Pancreas (tissue), 10 donors: ENCODE results near the gene ADAMTS9. TPM values are rescaled to one million over a fixed set of nuclear protein-coding genes. Genes with fewer than 3 reads are reported as not detected.

ENCODE experiments used
- ATAC-seq, 4 donors: fragments of 200-7000 bp; cut with Tn5 transposase; one replicate each; pipeline versions ENCODE4 v1.8.0 to v1.9.1; 2020; ENCODE audit warnings: mild to moderate bottlenecking in 4 of 4, moderate library complexity in 4 of 4
- DNase-seq, 6 donors: peaks; one replicate each; pipeline ENCODE4 v3.0.0-alpha.2; 2020
- FAIRE-seq: peaks from 2 replicates; lab custom pipeline; 2012; peaks lifted over from hg19 to GRCh38; lab: Jason Lieb, UNC
- H3K27ac ChIP-seq, 4 donors: fragments of 200-600 bp; sonication (generic); 1 replicate in 3 of 4; 2 replicates in 1 of 4; pipeline versions ENCODE4 v1.5.0 to v1.8.0; 2020
- H3K27me3 ChIP-seq, 4 donors: fragments of 200-600 bp; one replicate each; pipeline ENCODE4 v1.8.0; 2021
- H3K36me3 ChIP-seq, 3 donors: fragments of 200-600 bp; sonication (generic) in 1 of 3; one replicate each; pipeline versions ENCODE4 v1.5.0 to v1.8.0; 2020 to 2021
- H3K4me1 ChIP-seq, 3 donors: fragments of 200-600 bp; one replicate each; pipeline ENCODE4 v1.8.0; 2021
- H3K4me3 ChIP-seq, 4 donors: fragments of 200-600 bp; sonication (generic) in 2 of 4; one replicate each; pipeline versions ENCODE4 v1.5.0 to v1.8.0; 2020 to 2021
- H3K9me3 ChIP-seq, 4 donors: fragments of 200-600 bp; one replicate each; pipeline ENCODE4 v1.8.0; 2021
- WGBS, 2 donors: extraction: QIAGEN DNeasy Blood & Tissue Kit; methylation state at CpG; one replicate each; pipeline ENCODE4 v1.1.7; 2013; 5-methylcytosine and 5-hydroxymethylcytosine counted together
- intact Hi-C, 3 donors: fragments of 100-400 bp; cut with DNase I; formaldehyde crosslinking; loops; one replicate each; pipeline versions ENCODE4 v1.11.1 to v1.14.2; 2022
- polyA plus RNA-seq, 2 donors: library from polyadenylated mRNA; stranded (reverse); fragments of 200-250 nt; gene quantifications; one replicate each; pipeline ENCODE4 v1.2.3, GENCODE V29; 2013
- total RNA-seq, 6 donors: library from RNA; stranded (reverse); fragmentation: NEBNext Ultra II Directional in 4 of 6; extraction: Animal tissue kit (Norgen Biotek cat#: 25700) in 4 of 6; gene quantifications; one replicate each; pipeline versions ENCODE4 v1.2.1 to v1.2.4, GENCODE V29; 2021 to 2023
- TF ChIP-seq, protein P1 (sequence below), 4 donors: fragments of 200-600 bp; sonication (generic) in 3 of 4; IDR thresholded peaks; one replicate each; pipeline versions ENCODE4 v1.5.0 to v1.8.0; 2021; ENCODE audit warnings: antibody characterized with exemption in 4 of 4
- donor health status: healthy with polysubstance abuse.
- donor health status: DM: no; HTN: no; CAD: no; lungs with moderate emphysema.
- donor health status: DM: no; HTN: no; CAD: no.
- donor health status: control.
- donor health status: control.
- donor health status: Bipolar disorder and iron deficiency.
- donor health status: DM: yes; HTN: yes; CAD: no.
- donor health status: DM: no; HTN: no; CAD: no.
- donor health status: DM: no; HTN: no; CAD: no.
- donor health status: DM: yes; HTN: yes; CAD: no.

Gene ADAMTS9
- total and polyA plus RNA-seq, 8 donors = 11.4 to 34.7 (median 16.2) TPM

DNA sequence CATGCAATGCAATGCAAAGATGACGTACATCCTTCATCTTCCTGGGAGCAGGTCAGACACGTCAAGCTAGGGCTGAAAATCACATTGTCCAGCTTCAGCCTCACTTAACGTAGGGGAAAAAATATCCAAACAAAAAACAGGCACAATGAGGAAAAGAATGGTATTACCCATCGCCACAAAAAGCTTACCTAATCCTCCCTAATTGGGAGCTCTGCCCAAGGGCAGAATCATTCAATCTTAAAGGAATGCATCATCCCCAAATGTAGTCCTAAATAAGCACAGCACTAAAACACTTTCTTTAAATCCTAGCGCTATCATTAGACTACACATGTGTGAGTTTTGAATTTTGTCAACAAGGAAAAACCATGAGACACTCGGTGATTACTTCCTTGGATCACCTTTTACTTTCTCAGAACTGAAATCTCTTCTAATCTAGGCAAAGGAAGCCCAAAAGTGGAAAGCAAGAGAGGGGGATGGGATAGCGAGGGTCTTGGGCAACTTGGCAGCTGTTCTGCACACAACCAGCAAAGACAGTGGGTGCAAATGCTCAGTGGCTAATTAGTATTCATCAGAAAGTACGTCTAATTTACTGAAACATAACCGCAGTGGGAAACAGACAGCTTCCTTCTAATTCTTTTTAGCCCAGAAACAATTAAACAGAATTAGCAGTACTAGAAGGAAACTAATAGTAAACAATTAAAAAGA lies 87.4 kb downstream of the ADAMTS9 start:
- FAIRE-seq = no peak
- ATAC-seq = no peak
- intact Hi-C loops = no loop called here
- no peak for DNase-seq
- 75 to 83% methylated on average over 9 of the region's 9 CpGs for WGBS, 2 donors
- Histone ChIP-seq H3K4me3 (no peak overlapping the region), H3K36me3 (no peaks in the 10 kb centered on the region), H3K9me3 (no peaks in the 10 kb centered on the region), H3K27ac (no peak overlapping the region), H3K27me3 (no peaks in the 10 kb centered on the region), H3K4me1 (no peaks in the 10 kb centered on the region)
- TF ChIP-seq, protein P1, sequence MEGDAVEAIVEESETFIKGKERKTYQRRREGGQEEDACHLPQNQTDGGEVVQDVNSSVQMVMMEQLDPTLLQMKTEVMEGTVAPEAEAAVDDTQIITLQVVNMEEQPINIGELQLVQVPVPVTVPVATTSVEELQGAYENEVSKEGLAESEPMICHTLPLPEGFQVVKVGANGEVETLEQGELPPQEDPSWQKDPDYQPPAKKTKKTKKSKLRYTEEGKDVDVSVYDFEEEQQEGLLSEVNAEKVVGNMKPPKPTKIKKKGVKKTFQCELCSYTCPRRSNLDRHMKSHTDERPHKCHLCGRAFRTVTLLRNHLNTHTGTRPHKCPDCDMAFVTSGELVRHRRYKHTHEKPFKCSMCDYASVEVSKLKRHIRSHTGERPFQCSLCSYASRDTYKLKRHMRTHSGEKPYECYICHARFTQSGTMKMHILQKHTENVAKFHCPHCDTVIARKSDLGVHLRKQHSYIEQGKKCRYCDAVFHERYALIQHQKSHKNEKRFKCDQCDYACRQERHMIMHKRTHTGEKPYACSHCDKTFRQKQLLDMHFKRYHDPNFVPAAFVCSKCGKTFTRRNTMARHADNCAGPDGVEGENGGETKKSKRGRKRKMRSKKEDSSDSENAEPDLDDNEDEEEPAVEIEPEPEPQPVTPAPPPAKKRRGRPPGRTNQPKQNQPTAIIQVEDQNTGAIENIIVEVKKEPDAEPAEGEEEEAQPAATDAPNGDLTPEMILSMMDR (IDR thresholded peaks at IDR 0.05) = no peak

DNA sequence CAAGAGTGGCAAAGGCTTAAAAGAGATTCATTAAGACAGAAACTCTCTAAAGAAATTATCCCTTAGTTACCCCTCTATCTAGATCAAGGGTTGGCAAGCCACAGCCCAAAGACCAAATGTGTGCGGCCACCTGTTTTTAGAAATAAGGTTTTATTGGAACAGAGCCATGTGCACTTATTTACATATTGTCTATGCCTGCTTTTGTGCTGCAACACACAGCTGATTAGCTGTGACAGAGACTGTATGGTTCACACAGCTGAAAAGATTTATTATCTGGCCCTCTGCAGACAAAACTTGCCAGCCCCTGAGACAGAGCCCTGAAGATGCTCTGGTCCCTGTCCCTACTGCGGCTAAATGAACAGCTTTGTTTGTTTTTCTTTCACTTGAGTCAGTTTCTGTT lies 88.1 kb downstream of the ADAMTS9 start:
- 26 to 34% methylated on average over 2 of the region's 2 CpGs for WGBS, 2 donors
- Histone ChIP-seq H3K27ac (no peak overlapping the region), H3K36me3 (no peaks in the 10 kb centered on the region), H3K4me3 (no peak overlapping the region), H3K4me1 (no peaks in the 10 kb centered on the region), H3K9me3 (no peaks in the 10 kb centered on the region), H3K27me3 (no peaks in the 10 kb centered on the region)
- no peak for DNase-seq
- FAIRE-seq = no peak
- TF ChIP-seq, protein P1 (IDR thresholded peaks at IDR 0.05) = no peak
- no peak for ATAC-seq
- intact Hi-C loops = no loop called here

DNA sequence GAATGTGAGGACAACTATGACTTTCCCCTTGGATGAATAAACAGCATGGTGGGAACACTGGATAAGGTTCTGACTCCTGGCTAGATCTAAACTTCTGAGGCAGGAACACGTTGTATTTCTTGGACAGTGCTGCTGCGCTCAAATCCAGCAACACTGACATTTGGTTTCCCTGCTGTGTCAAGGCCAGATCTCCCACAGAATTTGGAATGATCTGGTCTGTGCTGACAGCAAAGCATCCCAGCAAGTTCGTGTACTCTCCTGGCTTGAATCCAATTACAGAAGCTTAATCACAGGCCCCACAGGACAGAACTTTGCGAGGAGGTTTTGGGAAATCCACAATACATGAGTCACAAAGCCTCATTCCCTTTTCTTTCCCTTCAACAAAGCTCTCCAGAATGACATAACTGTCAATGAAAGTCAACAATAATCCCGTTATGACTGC lies 92.5 kb downstream of the ADAMTS9 start:
- intact Hi-C loops = no loop called here
- H3K27me3 ChIP-seq = no peaks in the 10 kb centered on the region
- H3K4me3 ChIP-seq = no peak overlapping the region
- ATAC-seq (peak in 3 of 4 donors; percentile 53 to 62 (median 59)), FAIRE-seq (no peak), DNase-seq (peak in 1 of 6 donors; percentile 14)
- H3K36me3 ChIP-seq = no peaks in the 10 kb centered on the region
- H3K4me1 ChIP-seq = no peaks in the 10 kb centered on the region
- no peak overlapping the region for H3K27ac ChIP-seq
- TF ChIP-seq, protein P1 (IDR thresholded peaks at IDR 0.05) = no peak
- WGBS, 2 donors = 56 to 71% methylated on average over 5 of the region's 5 CpGs
- no peaks in the 10 kb centered on the region for H3K9me3 ChIP-seq

DNA sequence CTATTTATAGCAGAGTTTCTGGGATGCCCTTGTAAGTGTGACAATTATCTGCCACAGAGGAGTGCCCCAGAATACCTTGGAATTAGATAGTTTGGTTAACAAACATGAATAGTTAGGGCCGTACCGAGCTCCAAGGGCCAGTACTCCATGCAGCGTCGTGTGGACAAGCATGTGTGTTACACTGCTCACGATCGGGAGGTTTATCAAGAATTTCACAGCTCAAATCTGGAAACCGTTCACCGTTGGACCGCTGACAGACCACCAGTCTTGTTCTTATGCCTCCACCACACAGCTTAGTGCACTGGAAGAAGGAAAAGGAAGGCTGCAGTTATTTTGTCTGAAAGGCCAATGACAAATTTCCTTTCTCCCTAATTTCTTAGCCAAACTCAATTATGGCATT lies 93.7 kb downstream of the ADAMTS9 start:
- H3K9me3 ChIP-seq = no peaks in the 10 kb centered on the region
- DNase-seq (no peak), ATAC-seq (no peak), FAIRE-seq (no peak)
- H3K4me1 ChIP-seq = no peaks in the 10 kb centered on the region
- no peak overlapping the region for H3K4me3 ChIP-seq
- intact Hi-C loops = no loop called here
- TF ChIP-seq, protein P1 (IDR thresholded peaks at IDR 0.05) = no peak
- no peaks in the 10 kb centered on the region for H3K27me3 ChIP-seq
- H3K27ac ChIP-seq = no peak overlapping the region
- no peaks in the 10 kb centered on the region for H3K36me3 ChIP-seq
- WGBS, 2 donors = 94 to 95% methylated on average over 9 of the region's 9 CpGs

DNA sequence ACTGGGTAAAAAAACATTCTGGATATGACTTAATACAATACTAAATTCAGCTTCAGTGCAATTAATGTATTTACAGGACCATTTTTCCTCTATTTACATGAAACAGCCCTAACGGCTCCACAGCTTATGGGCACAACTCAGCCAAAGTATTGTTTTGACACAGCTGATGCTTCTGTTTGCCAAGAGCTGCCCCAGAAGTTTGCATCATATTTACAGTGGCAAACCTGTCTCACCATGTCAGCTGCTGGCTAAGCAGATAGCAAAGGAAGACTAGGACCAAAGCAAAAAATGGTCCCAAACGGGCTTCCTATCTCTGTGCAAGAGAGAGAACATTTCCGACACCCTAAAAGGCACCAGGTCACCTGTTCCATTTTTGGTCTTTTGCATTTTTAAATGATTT lies 94.5 kb downstream of the ADAMTS9 start:
- ATAC-seq (no peak), DNase-seq (no peak), FAIRE-seq (no peak)
- Histone ChIP-seq H3K4me1 (no peaks in the 10 kb centered on the region), H3K27me3 (no peaks in the 10 kb centered on the region), H3K9me3 (no peaks in the 10 kb centered on the region), H3K4me3 (no peak overlapping the region), H3K27ac (no peak overlapping the region), H3K36me3 (no peaks in the 10 kb centered on the region)
- WGBS, 2 donors = 90 to 91% methylated on average over 3 of the region's 3 CpGs
- TF ChIP-seq, protein P1 (IDR thresholded peaks at IDR 0.05) = no peak
- intact Hi-C loops = no loop called here
